Body of pancreas (tissue), 4 donors: ENCODE measurements around the gene SCO2.

ENCODE experiments used
- CTCF ChIP-seq, 7 experiments: fragments of 450-650 bp in 4 of 7; fragments of 200-600 bp in 3 of 7; sonication (generic) in 3 of 7; IDR thresholded peaks; one replicate each; pipeline ENCODE4 v1.5.1; 2016 to 2019; ENCODE audit warnings: antibody characterized with exemption in 7 of 7
- POLR2A ChIP-seq, 3 donors: fragments of 450-650 bp; IDR thresholded peaks; one replicate each; pipeline ENCODE4 v1.6.1; 2016; ENCODE audit warnings: antibody characterized with exemption in 3 of 3, mild to moderate bottlenecking in 2 of 3

GRCh38 chr22:50473855-50474671 lies 51.3 kb downstream of the SCO2 start:
- TF ChIP-seq CTCF (IDR thresholded peaks at IDR 0.05) = peak in 1 of 7 experiments; percentile 15
- peak; percentile 25 to 56 (median 50) for TF ChIP-seq POLR2A (IDR thresholded peaks at IDR 0.05)
